IMR-90 (cell line): ENCODE measurements around the gene TGM2. TPM values are rescaled to one million over a fixed set of nuclear protein-coding genes. Genes with fewer than 3 reads are reported as not detected.

Source experiments
- ATAC-seq: fragments of 200-7000 bp; cut with Tn5 transposase; 2 replicates; pipeline ENCODE4 v1.9.1; 2020; ENCODE audit warnings: low read depth, mild to moderate bottlenecking, moderate library complexity
- BruUV-seq: library from RNA; stranded (reverse); fragments of 400-500 nt; replicated peaks from 2 replicates; lab custom pipeline; 2021; lab: Mats Ljungman, UMichigan
- CTCF ChIA-PET: fragments of 300-600 bp; formaldehyde crosslinking; extraction: SDS; loops from one replicate; lab custom pipeline; 2021; ENCODE audit warnings: antibody characterized with exemption; lab: Yijun Ruan, JAX
- POLR2A ChIA-PET: fragments of 300-600 bp; sonication (Branson Sonifier 250); formaldehyde crosslinking; loops from one replicate; lab custom pipeline; 2022; ENCODE audit warnings: antibody characterized with exemption; ENCODE audit not compliant: unreplicated experiment; lab: Charles Lee
- DNase-seq: peaks from one replicate; pipeline ENCODE4 v3.0.0; 2013
- H2AFZ ChIP-seq: replicated peaks from 2 replicates; pipeline ENCODE3; 2013; ENCODE audit warnings: low read length, mild to moderate bottlenecking; ENCODE audit not compliant: poor library complexity
- H2AK5ac ChIP-seq: 2 replicates; pipeline ENCODE4 v1.6.1; 2013; ENCODE audit warnings: low read depth, low read length, inconsistent platforms
- H2AK9ac ChIP-seq: replicated peaks from 2 replicates; pipeline ENCODE3; 2013; ENCODE audit warnings: mild to moderate bottlenecking, low read depth, low read length, moderate library complexity; ENCODE audit not compliant: poor library complexity
- H2BK120ac ChIP-seq: 2 replicates; pipeline ENCODE4 v1.6.1; 2013; ENCODE audit warnings: low read depth, low read length, inconsistent platforms
- H2BK15ac ChIP-seq: 3 replicates; pipeline ENCODE4 v1.6.1; 2013; ENCODE audit warnings: low read depth, low read length, inconsistent platforms
- H2BK20ac ChIP-seq: 2 replicates; pipeline ENCODE4 v1.6.1; 2013; ENCODE audit warnings: low read depth, mild to moderate bottlenecking, inconsistent platforms, low read length, moderate library complexity
- H2BK5ac ChIP-seq: 2 replicates; pipeline ENCODE4 v1.6.1; 2013; ENCODE audit warnings: mild to moderate bottlenecking, low read depth, low read length, inconsistent platforms; ENCODE audit not compliant: poor library complexity, severe bottlenecking
- H3K14ac ChIP-seq: replicated peaks from 2 replicates; pipeline ENCODE4 v1.6.1; 2013; ENCODE audit warnings: low read depth, low read length, inconsistent platforms
- H3K18ac ChIP-seq: 2 replicates; pipeline ENCODE4 v1.6.1; 2013; ENCODE audit warnings: low read depth, low read length, control low read depth
- H3K23ac ChIP-seq: 2 replicates; pipeline ENCODE4 v1.6.1; 2013; ENCODE audit warnings: low read depth, low read length, inconsistent platforms
- H3K27ac ChIP-seq: 2 replicates; pipeline ENCODE4 v1.5.1; 2013; ENCODE audit warnings: mild to moderate bottlenecking, control low read depth, low read length; ENCODE audit not compliant: insufficient read depth
- H3K27me3 ChIP-seq: 2 replicates; pipeline ENCODE4 v1.6.1; 2013; ENCODE audit warnings: low read length; ENCODE audit not compliant: control insufficient read depth, insufficient read depth
- H3K36me3 ChIP-seq: 2 replicates; pipeline ENCODE4 v1.6.1; 2013; ENCODE audit warnings: low read length, mixed read lengths; ENCODE audit not compliant: control insufficient read depth, insufficient read depth
- H3K4ac ChIP-seq: 2 replicates; pipeline ENCODE4 v1.6.1; 2013; ENCODE audit warnings: low read depth, low read length, inconsistent platforms
- H3K4me1 ChIP-seq: 2 replicates; pipeline ENCODE4 v1.6.1; 2013; ENCODE audit warnings: low read length, mixed read lengths; ENCODE audit not compliant: control insufficient read depth, insufficient read depth
- H3K4me2 ChIP-seq: 2 replicates; pipeline ENCODE4 v1.6.1; 2013; ENCODE audit warnings: low read depth, mild to moderate bottlenecking, control low read depth, low read length, moderate library complexity
- H3K4me3 ChIP-seq: 2 replicates; pipeline ENCODE4 v1.5.1; 2013; ENCODE audit warnings: low read depth, mild to moderate bottlenecking, control low read depth, low read length, moderate library complexity; ENCODE audit not compliant: insufficient read depth
- H3K56ac ChIP-seq: 2 replicates; pipeline ENCODE4 v1.6.1; 2013; ENCODE audit warnings: low read length, inconsistent platforms; ENCODE audit not compliant: insufficient read depth; ENCODE audit errors: extremely low read depth
- H3K79me1 ChIP-seq, 2 experiments: 2 replicates each; pipeline ENCODE4 v1.6.1; 2013; ENCODE audit warnings: low read length in 2 of 2, inconsistent platforms in 1 of 2, low read depth in 1 of 2
- H3K9ac ChIP-seq: 2 replicates; pipeline ENCODE4 v1.6.1; 2013; ENCODE audit warnings: low read depth, low read length, control low read depth
- H3K9me1 ChIP-seq: 2 replicates; pipeline ENCODE4 v1.6.1; 2013; ENCODE audit warnings: low read length, inconsistent platforms; ENCODE audit not compliant: insufficient read depth
- H3K9me3 ChIP-seq: 2 replicates; pipeline ENCODE4 v1.6.1; 2013; ENCODE audit warnings: low read length; ENCODE audit not compliant: control insufficient read depth, insufficient read depth
- H4K20me1 ChIP-seq: 2 replicates; pipeline ENCODE4 v1.6.1; 2013; ENCODE audit warnings: low read length, inconsistent platforms; ENCODE audit not compliant: insufficient read depth
- H4K5ac ChIP-seq: 2 replicates; pipeline ENCODE4 v1.6.1; 2013; ENCODE audit warnings: mild to moderate bottlenecking, low read depth, low read length, control low read depth
- H4K8ac ChIP-seq, 2 experiments: 2 replicates each; pipeline ENCODE4 v1.6.1; 2013; ENCODE audit warnings: low read depth in 2 of 2, low read length in 2 of 2, control low read depth in 1 of 2, inconsistent platforms in 1 of 2
- H4K91ac ChIP-seq: 2 replicates; pipeline ENCODE4 v1.6.1; 2013; ENCODE audit warnings: low read depth, low read length, inconsistent platforms; ENCODE audit not compliant: insufficient read depth
- CHD1 ChIP-seq: IDR thresholded peaks from 2 replicates; pipeline ENCODE4 v1.6.1; 2012; ENCODE audit warnings: low read depth, low read length, improper control_type of control experiment
- MXI1 ChIP-seq: IDR thresholded peaks from 2 replicates; pipeline ENCODE4 v1.6.1; 2012; ENCODE audit warnings: low read depth, mild to moderate bottlenecking, low read length, moderate library complexity, borderline replicate concordance
- NFE2L2 ChIP-seq: fragments of 150-350 bp; IDR thresholded peaks from 2 replicates; pipeline ENCODE4 v1.6.1; 2016; ENCODE audit warnings: low read depth, mild to moderate bottlenecking, low read length
- RCOR1 ChIP-seq: IDR thresholded peaks from 2 replicates; pipeline ENCODE4 v1.6.1; 2012; ENCODE audit warnings: mild to moderate bottlenecking, low read length, improper control_type of control experiment; ENCODE audit not compliant: insufficient replicate concordance
- WGBS, 2 experiments: methylation state at CpG; one replicate each; pipeline versions ENCODE4 v1.1.5 to v1.1.7; 2013; ENCODE audit warnings: missing lambda C conversion rate in 2 of 2; ENCODE audit not compliant: insufficient read length in 1 of 2; ENCODE audit errors: extremely low coverage in 2 of 2; 5-methylcytosine and 5-hydroxymethylcytosine counted together
- dilution Hi-C: fragments of 300-500 bp; cut with HindIII; formaldehyde crosslinking; loops from one replicate; pipeline ENCODE4 v1.14.3; 2018; ENCODE audit warnings: low sequenced_read_pairs; ENCODE audit not compliant: unreplicated experiment
- in situ Hi-C: fragments of 300-500 bp; cut with MboI; formaldehyde crosslinking; loops from 3 replicates; pipeline ENCODE4 v1.14.3; 2019; ENCODE audit warnings: low sequenced_read_pairs, inconsistent platforms, mixed read lengths
- intact Hi-C: fragments of 100-400 bp; cut with micrococcal nuclease; formaldehyde crosslinking; loops from 2 replicates; pipeline ENCODE4 v1.10.0; 2022
- polyA plus RNA-seq, 3 experiments: library from polyadenylated mRNA; depleted of rRNA; stranded (reverse); fragments of >200 nt; gene quantifications; 2 replicates each; pipeline ENCODE4 v1.2.3, GENCODE V29; 2012; ENCODE audit warnings: low replicate concordance in 1 of 3
- total RNA-seq: library from RNA; depleted of rRNA; stranded (reverse); fragments of >200 nt; gene quantifications from 2 replicates; pipeline ENCODE4 v1.2.3, GENCODE V29; 2012

Gene TGM2
- total and polyA plus RNA-seq, 2 of the 4 experiments (the other 2 are of a cell fraction): 239 to 268 TPM

DNA sequence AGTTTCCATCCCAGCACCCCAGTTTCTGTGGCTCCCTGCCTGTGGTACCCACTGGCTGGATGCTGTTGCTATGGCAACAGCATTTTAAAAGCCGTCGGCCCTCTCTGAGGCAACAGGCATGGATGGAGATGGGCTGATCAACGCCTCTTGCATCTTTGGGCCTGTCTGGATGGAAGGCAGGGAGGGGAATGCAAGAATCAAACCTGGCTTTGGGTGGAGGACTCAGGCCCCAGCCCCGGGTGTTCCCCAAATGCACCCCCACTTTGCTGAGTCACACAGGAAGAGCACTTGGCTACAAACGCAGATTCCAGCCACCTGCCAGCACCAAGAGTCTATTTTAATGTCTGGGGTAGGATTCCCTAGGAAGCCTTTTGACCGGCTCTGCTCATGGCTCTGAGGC, 45.7 kb upstream of the TGM2 start:
- Histone ChIP-seq H3K9ac (no peak overlapping the region), H2BK20ac (peak overlapping the region; percentile 46; the same call in 1 of the 2 replicates), H3K4ac (peak overlapping the region; percentile 64; the same call in 1 of the 2 replicates), H3K4me1 (peaks cover 10% of the 10 kb centered on the region), H3K9me1 (peaks cover 13% of the 10 kb centered on the region), H3K27me3 (no peaks in the 10 kb centered on the region), H4K20me1 (no peaks in the 10 kb centered on the region), H3K36me3 (no peaks in the 10 kb centered on the region), H2BK5ac (peak overlapping the region; percentile 17), H3K23ac (peak overlapping the region; percentile 24; the same call in 1 of the 2 replicates), H3K79me1 (no peaks in the 10 kb centered on the region), H3K4me2 (no peak overlapping the region), H3K9me3 (no peaks in the 10 kb centered on the region), H3K27ac (no peak overlapping the region), H2BK15ac (0 out of 3 replicates have a peak overlapping the region, but pooled peaks have one; percentile 65), H3K14ac (no peak overlapping the region; the same call in 1 of the 2 replicates), H3K18ac (0 out of 2 replicates have a peak overlapping the region, but pooled peaks have one; percentile 2), H3K4me3 (no peak overlapping the region), H4K8ac (peak overlapping the region in 1 of 2 experiments; percentile 12; a peak in 1 of 4 replicates), H2AFZ (peak overlapping the region; percentile 69), H4K91ac (peak overlapping the region; percentile 23; the same call in 1 of the 2 replicates), H2AK5ac (peak overlapping the region; percentile 87; the same call in 1 of the 2 replicates), H2AK9ac (peak overlapping the region; percentile 23), H4K5ac (no peak overlapping the region), H2BK120ac (peak overlapping the region; percentile 69; the same call in 1 of the 2 replicates), H3K56ac (no peak overlapping the region)
- in situ Hi-C loops: no loop called here
- DNase-seq: peak; percentile 64
- WGBS, 2 experiments: 100% methylated on average over 1 of the region's 6 CpGs; no CpG with 5 or more reads in 1 of the 2 experiments
- intact Hi-C loops: no loop called here
- ChIA-PET POLR2A (no interaction called here), CTCF (interaction anchor here (1.3 kb wide), 1 partner anchor 10 kb away, joined by 5 read pairs; no protein-coding TSS in a partner anchor)
- peak; percentile 51; the same call in 1 of the 2 replicates for TF ChIP-seq NFE2L2
- no peak for TF ChIP-seq CHD1
- peak; percentile 47 for TF ChIP-seq RCOR1
- no peak for TF ChIP-seq MXI1
- dilution Hi-C loops: no loop called here
- BruUV-seq: no TSS peak
- peak; percentile 27; the same call in 1 of the 2 replicates for ATAC-seq
